Measurements from ENCODE around the gene FTL. TPM values are rescaled to one million over a fixed set of nuclear protein-coding genes. Genes with fewer than 3 reads are reported as not detected.

Gene FTL
- total RNA-seq, 1 donor from 2014 or later = 834 TPM

GRCh38 chr19:49009828-49010227 is 44.7 kb downstream of the FTL start:
- no peaks in the 10 kb centered on the region for H3K9me3 ChIP-seq (replicated peaks)
- H3K27ac ChIP-seq (replicated peaks) = no peak overlapping the region
- intact Hi-C loops (cut with micrococcal nuclease) = no loop called here
- H3K4me3 ChIP-seq = no peak overlapping the region
- no peaks in the 10 kb centered on the region for H3K27me3 ChIP-seq (ENCODE audit: low read depth)
- H3K36me3 ChIP-seq = peaks cover 89% of the 10 kb centered on the region
- TF ChIP-seq CTCF (IDR thresholded peaks at IDR 0.05; ENCODE audit: borderline replicate concordance) = no peak
- no peak for DNase-seq
- H3K4me1 ChIP-seq = no peaks in the 10 kb centered on the region

- Histone ChIP-seq H3K4me3 (no peak overlapping the region), H3K36me3 (peaks cover 89% of the 10 kb centered on the region)
- no peak for TF ChIP-seq CTCF (IDR thresholded peaks at IDR 0.05; ENCODE audit: borderline replicate concordance)
These were observed 45.3 kb downstream of the FTL start for GRCh38 chr19:49010453-49010852.

GRCh38 chr19:49011194-49011593 is 46.1 kb downstream of the FTL start:
- Histone ChIP-seq H3K36me3 (peaks cover 89% of the 10 kb centered on the region), H3K27me3 (ENCODE audit: low read depth) (no peaks in the 10 kb centered on the region), H3K9me3 (replicated peaks) (no peaks in the 10 kb centered on the region), H3K4me3 (no peak overlapping the region), H3K4me1 (no peaks in the 10 kb centered on the region), H3K27ac (replicated peaks) (no peak overlapping the region)
- intact Hi-C loops (cut with micrococcal nuclease) = no loop called here
- no peak for DNase-seq
- TF ChIP-seq CTCF (IDR thresholded peaks at IDR 0.05; ENCODE audit: borderline replicate concordance) = no peak

More at GRCh38 chr19:49010453-49010852, 45.3 kb downstream of the FTL start:
- H3K27ac ChIP-seq (replicated peaks) = no peak overlapping the region
- DNase-seq = no peak
- intact Hi-C loops (cut with micrococcal nuclease) = no loop called here
- H3K4me1 ChIP-seq = no peaks in the 10 kb centered on the region
- H3K9me3 ChIP-seq (replicated peaks) = no peaks in the 10 kb centered on the region
- no peaks in the 10 kb centered on the region for H3K27me3 ChIP-seq (ENCODE audit: low read depth)

- H3K27ac ChIP-seq (replicated peaks) = no peak overlapping the region
- no peak for DNase-seq
- H3K4me3 ChIP-seq = no peak overlapping the region
- H3K27me3 ChIP-seq (ENCODE audit: low read depth) = peaks cover 23% of the 10 kb centered on the region
- intact Hi-C loops (cut with micrococcal nuclease) = no loop called here
- peaks cover 22% of the 10 kb centered on the region for H3K4me1 ChIP-seq
- no peak for TF ChIP-seq CTCF (IDR thresholded peaks at IDR 0.05; ENCODE audit: borderline replicate concordance)
- H3K36me3 ChIP-seq = peaks cover 62% of the 10 kb centered on the region
- H3K9me3 ChIP-seq (replicated peaks) = no peaks in the 10 kb centered on the region
These were observed 49.2 kb downstream of the FTL start for GRCh38 chr19:49014123-49014869.

- no peak for TF ChIP-seq CTCF (IDR thresholded peaks at IDR 0.05; ENCODE audit: borderline replicate concordance)
- intact Hi-C loops (cut with micrococcal nuclease) = no loop called here
- Histone ChIP-seq H3K9me3 (replicated peaks) (no peaks in the 10 kb centered on the region), H3K4me3 (no peak overlapping the region), H3K27ac (replicated peaks) (no peak overlapping the region), H3K4me1 (peaks cover 27% of the 10 kb centered on the region), H3K27me3 (ENCODE audit: low read depth) (peaks cover 29% of the 10 kb centered on the region), H3K36me3 (peaks cover 56% of the 10 kb centered on the region)
- DNase-seq = no peak
These were observed 49.8 kb downstream of the FTL start for GRCh38 chr19:49014870-49015255.

All from left ventricle myocardium inferior (tissue), 1 donor.